OCI-LY7 (cell line): ENCODE measurements around the gene COX7A2L. TPM values are rescaled to one million over a fixed set of nuclear protein-coding genes. Genes with fewer than 3 reads are reported as not detected.

ENCODE experiments used
- BruUV-seq: library from RNA; stranded (reverse); fragments of 400-500 nt; replicated peaks from 2 replicates; lab custom pipeline; 2021; lab: Mats Ljungman, UMichigan
- CTCF ChIA-PET: fragments of 300-600 bp; sonication (Branson Sonifier 250); formaldehyde crosslinking; loops from one replicate; lab custom pipeline; 2022; ENCODE audit warnings: antibody characterized with exemption; ENCODE audit not compliant: unreplicated experiment; lab: Charles Lee
- POLR2A ChIA-PET: fragments of 300-600 bp; sonication (Branson Sonifier 250); formaldehyde crosslinking; loops from one replicate; lab custom pipeline; 2022; ENCODE audit warnings: antibody characterized with exemption; lab: Charles Lee
- DNase-seq: peaks from one replicate; pipeline ENCODE4 v3.0.0-alpha.2; 2015; ENCODE audit warnings: low spot score
- H2AFZ ChIP-seq: fragments of 200-600 bp; sonication (generic), shearing (Covaris generic); 2 replicates; pipeline ENCODE4 v1.6.1; 2014; ENCODE audit warnings: mild to moderate bottlenecking, antibody characterized with exemption, low read length, moderate library complexity
- H3K27ac ChIP-seq: fragments of 200-600 bp; sonication (generic); 2 replicates; pipeline ENCODE4 v1.5.1; 2014; ENCODE audit warnings: mixed run types, low read depth, mild to moderate bottlenecking, moderate library complexity, low read length, inconsistent platforms; ENCODE audit not compliant: poor library complexity, severe bottlenecking
- H3K36me3 ChIP-seq: fragments of 200-600 bp; sonication (generic); 2 replicates; pipeline ENCODE4 v1.6.1; 2014; ENCODE audit warnings: mild to moderate bottlenecking, antibody characterized with exemption, low read length, moderate library complexity, mixed read lengths; ENCODE audit not compliant: insufficient read depth
- H3K4me1 ChIP-seq: fragments of 200-600 bp; sonication (generic); 2 replicates; pipeline ENCODE4 v1.5.1; 2014; ENCODE audit warnings: mild to moderate bottlenecking, low read length; ENCODE audit not compliant: insufficient read depth, poor library complexity, severe bottlenecking
- H3K4me2 ChIP-seq: fragments of 200-600 bp; sonication (generic); 2 replicates; pipeline ENCODE4 v1.6.1; 2014; ENCODE audit warnings: mild to moderate bottlenecking, low read length
- H3K4me3 ChIP-seq: fragments of 200-600 bp; sonication (generic); 2 replicates; pipeline ENCODE4 v1.5.1; 2014; ENCODE audit warnings: mild to moderate bottlenecking, low read depth, low read length; ENCODE audit not compliant: poor library complexity, severe bottlenecking
- H3K79me2 ChIP-seq: fragments of 200-600 bp; sonication (generic); 2 replicates; pipeline ENCODE4 v1.6.1; 2016; ENCODE audit warnings: low read depth, mild to moderate bottlenecking, low read length, moderate library complexity, mixed read lengths; ENCODE audit not compliant: insufficient read depth
- H3K9me2 ChIP-seq: fragments of 200-600 bp; sonication (generic); 2 replicates; pipeline ENCODE4 v1.6.1; 2016; ENCODE audit warnings: mild to moderate bottlenecking, low read length, mixed read lengths; ENCODE audit not compliant: insufficient read depth
- H3K9me3 ChIP-seq: fragments of 200-600 bp; sonication (generic); 2 replicates; pipeline ENCODE4 v1.6.1; 2014; ENCODE audit warnings: mild to moderate bottlenecking, mixed run types, low read length, mixed read lengths
- H4K20me1 ChIP-seq: fragments of 200-600 bp; sonication (generic); 2 replicates; pipeline ENCODE4 v1.6.1; 2014; ENCODE audit warnings: mild to moderate bottlenecking, antibody characterized with exemption, low read length, moderate library complexity, mixed read lengths; ENCODE audit not compliant: insufficient read depth
- CTCF ChIP-seq: fragments of 200-600 bp; sonication (generic); conservative IDR thresholded peaks from 2 replicates; pipeline ENCODE4 v1.5.1; 2014; ENCODE audit warnings: mild to moderate bottlenecking, antibody characterized with exemption, low read length, moderate library complexity, mixed read lengths
- EZH2phosphoT487 ChIP-seq: fragments of 200-600 bp; sonication (generic); IDR thresholded peaks from 2 replicates; pipeline ENCODE4 v1.6.1; 2018; ENCODE audit warnings: low read depth, borderline replicate concordance, mild to moderate bottlenecking, mixed run types, antibody characterized with exemption, low read length, moderate library complexity, mixed read lengths
- intact Hi-C: fragments of 100-400 bp; cut with micrococcal nuclease; formaldehyde crosslinking; loops from one replicate; pipeline ENCODE4 v1.10.0; 2022; ENCODE audit not compliant: unreplicated experiment
- total RNA-seq, 2 experiments: library from RNA; depleted of rRNA in 1 of 2; stranded (reverse); fragments of >200 nt in 1 of 2; shearing (Covaris generic) in 1 of 2; gene quantifications; 2 replicates each; pipeline ENCODE4 v1.2.3, GENCODE V29; 2014 to 2022

COX7A2L gene
- total RNA-seq, 2 experiments from 2014 or later, result 118 to 121 TPM

GRCh38 chr2:42317945-42318344 is 43.1 kb downstream of the COX7A2L start:
- Histone ChIP-seq H3K4me3 (no peak overlapping the region), H3K9me3 (no peaks in the 10 kb centered on the region), H3K36me3 (peaks cover 37% of the 10 kb centered on the region), H4K20me1 (no peaks in the 10 kb centered on the region), H3K27ac (no peak overlapping the region), H3K4me2 (no peak overlapping the region), H3K79me2 (no peaks in the 10 kb centered on the region), H3K4me1 (no peaks in the 10 kb centered on the region), H2AFZ (no peak overlapping the region), H3K9me2 (no peaks in the 10 kb centered on the region)
- no TSS peak for BruUV-seq
- no peak for DNase-seq
- CTCF ChIA-PET, result no interaction called here
- POLR2A ChIA-PET, result no interaction called here
- TF ChIP-seq EZH2phosphoT487 (no peak), CTCF (no peak)
- intact Hi-C loops, result no loop called here

GRCh38 chr2:42317486-42317885 is 43.5 kb downstream of the COX7A2L start:
- H3K4me2 ChIP-seq, result no peak overlapping the region
- no peaks in the 10 kb centered on the region for H4K20me1 ChIP-seq
- ChIA-PET POLR2A (no interaction called here), CTCF (no interaction called here)
- no peaks in the 10 kb centered on the region for H3K9me2 ChIP-seq
- TF ChIP-seq CTCF (no peak), EZH2phosphoT487 (no peak)
- no peaks in the 10 kb centered on the region for H3K4me1 ChIP-seq
- intact Hi-C loops, result no loop called here
- no peak overlapping the region for H3K27ac ChIP-seq
- peaks cover 37% of the 10 kb centered on the region for H3K36me3 ChIP-seq
- no peak for DNase-seq
- H3K9me3 ChIP-seq, result no peaks in the 10 kb centered on the region
- no peak overlapping the region for H2AFZ ChIP-seq
- no peaks in the 10 kb centered on the region for H3K79me2 ChIP-seq
- BruUV-seq, result no TSS peak
- H3K4me3 ChIP-seq, result no peak overlapping the region

- no peak for DNase-seq
- no peaks in the 10 kb centered on the region for H3K9me3 ChIP-seq
- ChIA-PET CTCF (no interaction called here), POLR2A (interaction anchor here (0.5 to 1.3 kb wide), 2 partner anchors 14 to 312 kb away, joined by 3 read pairs; no protein-coding TSS in a partner anchor)
- no peak overlapping the region for H2AFZ ChIP-seq
- no peaks in the 10 kb centered on the region for H4K20me1 ChIP-seq
- no peaks in the 10 kb centered on the region for H3K9me2 ChIP-seq
- H3K36me3 ChIP-seq, result peaks cover 37% of the 10 kb centered on the region
- intact Hi-C loops, result no loop called here
- TF ChIP-seq CTCF, result no peak
- TF ChIP-seq EZH2phosphoT487, result no peak
- no peak overlapping the region for H3K4me2 ChIP-seq
- BruUV-seq, result no TSS peak
- no peaks in the 10 kb centered on the region for H3K4me1 ChIP-seq
- H3K27ac ChIP-seq, result no peak overlapping the region
- H3K4me3 ChIP-seq, result no peak overlapping the region
- no peaks in the 10 kb centered on the region for H3K79me2 ChIP-seq
Observed at GRCh38 chr2:42316910-42317309, 44.1 kb downstream of the COX7A2L start.
